Gastroesophageal sphincter (tissue), 3 donors: ENCODE data around the gene TAB3.

Experiments
- CTCF ChIP-seq, 4 experiments: fragments of 200-600 bp in 2 of 4; fragments of 450-650 bp in 2 of 4; sonication (generic) in 1 of 4; IDR thresholded peaks; one replicate each; pipeline ENCODE4 v1.5.1; 2017 to 2019; ENCODE audit warnings: antibody characterized with exemption in 4 of 4, mild to moderate bottlenecking in 2 of 4, moderate library complexity in 2 of 4
- EP300 ChIP-seq: sonication (generic); formaldehyde crosslinking; IDR thresholded peaks from one replicate; pipeline ENCODE4 v1.6.1; 2017; ENCODE audit warnings: antibody characterized with exemption, mild to moderate bottlenecking
- POLR2A ChIP-seq, 2 donors: fragments of 450-650 bp; IDR thresholded peaks; one replicate each; pipeline ENCODE4 v1.6.1; 2017; ENCODE audit warnings: antibody characterized with exemption in 2 of 2, mild to moderate bottlenecking in 2 of 2, moderate library complexity in 1 of 2

DNA sequence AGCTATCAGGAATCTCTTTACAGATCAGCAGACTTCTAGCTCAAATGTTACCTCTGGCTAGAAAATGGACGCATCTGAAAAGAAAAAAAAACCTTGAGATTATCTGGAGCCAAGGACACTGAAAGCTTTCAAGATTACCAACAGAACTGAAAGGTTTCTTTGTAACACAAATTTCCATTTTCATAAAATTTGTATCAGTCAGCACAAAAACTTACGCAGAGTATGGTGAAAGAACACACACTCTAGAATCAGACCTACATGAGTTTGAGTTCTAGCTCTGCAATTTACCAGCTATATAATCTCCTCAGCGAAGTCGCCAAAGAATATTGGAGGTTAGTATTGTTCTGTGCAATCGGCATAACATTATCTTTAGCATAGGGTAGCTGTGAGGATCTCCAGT, 1.8 kb downstream of the TAB3 start:
- TF ChIP-seq CTCF (IDR thresholded peaks at IDR 0.05) (no peak), EP300 (no peak), POLR2A (IDR thresholded peaks at IDR 0.05) (no peak)
